ENCODE data around the gene DDX1. TPM values are rescaled to one million over a fixed set of nuclear protein-coding genes. Genes with fewer than 3 reads are reported as not detected.

DDX1 gene
- total and polyA plus RNA-seq, 9 of the 15 experiments (the other 6 are each of a cell fraction or from before 2014, with no cell fraction given): 116 to 277 (median 232) TPM

GRCh38 chr2:15591692-15592463, at the start of gene DDX1 (continued):
- TF ChIP-seq ARID4B (CRISPR knock-in tag; IDR thresholded peaks at IDR 0.05): peak; percentile 97
- peak; percentile 29; the same call in 1 of the 2 replicates for TF ChIP-seq ZNF263 (CRISPR knock-in tag; IDR thresholded peaks at IDR 0.05; ENCODE audit: borderline replicate concordance)
- no peak for TF ChIP-seq RBM15 (IDR thresholded peaks at IDR 0.05; ENCODE audit: insufficient read depth, low read length)
- no peak for TF ChIP-seq ZNF277 (CRISPR knock-in tag; IDR thresholded peaks at IDR 0.05; ENCODE audit: borderline replicate concordance)
- peak; percentile 97 for TF ChIP-seq LCOR (CRISPR knock-in tag; IDR thresholded peaks at IDR 0.05)
- no peak for TF ChIP-seq ZKSCAN8 (CRISPR knock-in tag; IDR thresholded peaks at IDR 0.05)
- TF ChIP-seq PHB (CRISPR knock-in tag; IDR thresholded peaks at IDR 0.05): no peak
- TF ChIP-seq VEZF1 (CRISPR knock-in tag; IDR thresholded peaks at IDR 0.05): peak; percentile 86
- no peak; the same call in 1 of the 2 replicates for TF ChIP-seq ZNF282 (CRISPR knock-in tag; IDR thresholded peaks at IDR 0.05)
- no peak for TF ChIP-seq ZNF347 (CRISPR knock-in tag; IDR thresholded peaks at IDR 0.05; ENCODE audit: low read depth)
- peak; percentile 58; the same call in 1 of the 2 replicates for TF ChIP-seq STAT5A (IDR thresholded peaks at IDR 0.05; ENCODE audit: borderline replicate concordance, low read length)
- no peak for TF ChIP-seq ZNF77 (CRISPR knock-in tag; IDR thresholded peaks at IDR 0.05)
- no peak for TF ChIP-seq POLR3G (IDR thresholded peaks at IDR 0.05; ENCODE audit: extremely low read depth, insufficient read length, insufficient replicate concordance)
- TF ChIP-seq ZNF561 (CRISPR knock-in tag; conservative IDR thresholded peaks at IDR 0.05): no peak
- TF ChIP-seq RHOXF2B (CRISPR knock-in tag; conservative IDR thresholded peaks at IDR 0.05): no peak
- TF ChIP-seq TEAD2 (tag; IDR thresholded peaks at IDR 0.05): no peak
- TF ChIP-seq SRSF9 (IDR thresholded peaks at IDR 0.05; ENCODE audit: borderline replicate concordance, low read depth, low read length): no peak
- TF ChIP-seq ZNF780A (CRISPR knock-in tag; IDR thresholded peaks at IDR 0.05): no peak
- TF ChIP-seq ETV1 (tag; conservative IDR thresholded peaks at IDR 0.05; ENCODE audit: low read depth): peak; percentile 78
- TF ChIP-seq SIN3B (IDR thresholded peaks at IDR 0.05; ENCODE audit: low read depth): peak; percentile 89
- TF ChIP-seq ZNF3 (CRISPR knock-in tag; IDR thresholded peaks at IDR 0.05): no peak
- peak; percentile 96 for TF ChIP-seq XRCC5 (IDR thresholded peaks at IDR 0.05; ENCODE audit: low read depth, low read length)
- no peak for TF ChIP-seq PRMT5 (CRISPR knock-in tag; IDR thresholded peaks at IDR 0.05)

Measured in K562 (cell line).